NCI-H69 (cell line): ENCODE results near the gene TRABD.

Source experiments
- DNase-seq: peaks from one replicate; lab custom pipeline; 2025; lab: John Stamatoyannopoulos, UW

Gene TRABD

GRCh38 chr22:50189184-50189848 is 3.6 kb downstream of the TRABD start:
- peak; percentile 84 for DNase-seq

- peak; percentile 71 for DNase-seq
These were observed 4.1 kb downstream of the TRABD start for GRCh38 chr22:50189849-50190181.

DNA sequence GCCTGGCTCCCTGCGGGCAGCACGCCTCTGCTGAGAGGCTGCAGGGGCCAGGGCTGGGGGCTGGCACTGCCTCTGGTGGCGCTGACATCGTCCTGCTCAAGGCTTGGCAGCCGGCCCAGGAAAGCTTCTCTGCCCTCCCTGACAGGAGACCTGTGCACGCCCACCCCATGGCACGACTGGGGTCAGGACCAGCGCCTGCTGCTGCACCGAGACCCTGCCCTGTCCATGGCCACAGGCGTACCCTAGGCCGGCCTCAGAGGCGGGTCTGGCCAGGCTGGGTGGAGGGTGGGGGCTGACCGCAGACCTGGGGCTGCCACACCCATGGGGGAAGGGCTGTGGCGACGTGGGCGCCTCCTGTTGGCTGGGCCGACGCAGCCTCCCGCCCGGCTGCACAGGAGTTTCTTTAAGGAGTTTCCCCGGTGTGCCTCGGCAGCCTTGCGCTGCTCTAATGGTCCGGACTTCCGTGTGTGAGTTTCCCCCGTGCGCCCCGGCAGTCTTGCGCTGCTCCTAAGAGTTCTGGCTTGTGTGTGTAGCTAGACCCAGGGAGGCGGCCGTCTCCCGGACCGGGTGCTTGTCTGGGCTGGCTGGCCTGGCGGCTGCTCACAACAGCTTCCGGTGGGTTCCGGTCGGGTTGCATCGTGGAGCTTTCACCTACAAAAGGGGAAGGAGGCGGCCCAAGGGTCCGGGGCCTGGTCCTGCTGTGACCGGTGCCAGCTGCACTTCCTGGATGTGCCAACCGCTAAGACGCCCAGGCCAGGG is 4.6 kb downstream of the TRABD start:
- peak; percentile 71 for DNase-seq

- no peak for DNase-seq
These were observed 5.4 kb downstream of the TRABD start for GRCh38 chr22:50190941-50191741.

- peak; percentile 29 for DNase-seq
These were observed 6.9 kb downstream of the TRABD start for GRCh38 chr22:50192436-50193204.

DNA sequence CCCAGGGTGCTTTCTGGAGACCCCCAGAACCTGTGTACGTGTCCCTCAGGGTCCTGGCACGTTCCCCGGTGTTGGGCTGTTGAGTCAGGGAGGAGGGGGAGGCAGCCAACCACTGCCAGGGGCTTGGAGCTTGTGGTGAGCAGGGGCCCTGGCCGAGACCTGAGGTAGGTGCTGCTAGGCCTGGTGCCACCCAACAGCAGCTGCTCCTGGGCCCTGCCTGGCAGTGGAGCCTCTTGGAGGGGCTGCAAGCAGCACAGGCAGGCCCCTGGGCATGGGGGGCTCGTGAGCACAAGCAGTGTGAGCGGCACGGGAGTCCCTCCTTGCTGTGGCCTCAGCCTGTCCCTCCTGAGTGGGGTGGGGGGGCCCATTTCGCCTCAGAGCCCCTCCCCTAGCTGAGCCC is 7.9 kb downstream of the TRABD start:
- no peak for DNase-seq

DNA sequence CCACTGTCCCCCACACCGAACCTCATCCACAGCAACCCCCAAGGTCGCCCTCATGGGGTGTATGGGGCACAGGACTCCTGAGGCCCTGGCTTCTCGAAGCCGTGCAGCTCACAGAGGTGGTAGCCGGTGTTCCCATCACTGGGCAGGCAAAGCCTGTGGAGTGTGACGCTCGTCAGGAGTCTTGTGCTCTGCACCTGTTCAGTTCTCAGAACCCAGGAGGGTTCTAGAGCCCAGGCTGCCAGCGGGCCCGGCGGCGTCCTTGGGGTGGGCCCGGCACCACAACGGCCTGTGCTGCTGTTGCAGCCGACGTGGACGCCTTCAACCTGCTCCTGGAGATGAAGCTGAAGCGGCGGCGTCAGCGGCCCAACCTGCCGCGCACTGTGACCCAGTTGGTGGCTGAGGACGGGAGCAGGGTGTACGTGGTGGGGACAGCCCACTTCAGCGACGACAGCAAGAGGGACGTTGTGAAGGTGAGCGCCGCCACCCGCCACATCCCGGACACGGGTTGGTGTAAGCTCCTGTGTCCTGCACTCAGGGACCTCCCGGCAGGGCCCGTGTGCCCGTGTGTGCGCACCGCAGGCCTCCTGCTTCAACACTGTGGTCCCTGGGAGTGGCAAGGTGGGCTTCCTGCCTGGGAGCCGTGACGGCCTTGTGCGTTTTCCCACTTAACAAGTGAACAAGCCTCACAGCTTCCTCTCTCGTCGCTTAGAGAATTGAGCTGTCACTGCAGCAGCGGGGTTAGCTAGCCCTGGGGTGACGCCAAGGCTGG is 8.5 kb downstream of the TRABD start:
- DNase-seq: no peak

GRCh38 chr22:50196256-50196655 is 10.5 kb downstream of the TRABD start:
- DNase-seq: no peak

DNA sequence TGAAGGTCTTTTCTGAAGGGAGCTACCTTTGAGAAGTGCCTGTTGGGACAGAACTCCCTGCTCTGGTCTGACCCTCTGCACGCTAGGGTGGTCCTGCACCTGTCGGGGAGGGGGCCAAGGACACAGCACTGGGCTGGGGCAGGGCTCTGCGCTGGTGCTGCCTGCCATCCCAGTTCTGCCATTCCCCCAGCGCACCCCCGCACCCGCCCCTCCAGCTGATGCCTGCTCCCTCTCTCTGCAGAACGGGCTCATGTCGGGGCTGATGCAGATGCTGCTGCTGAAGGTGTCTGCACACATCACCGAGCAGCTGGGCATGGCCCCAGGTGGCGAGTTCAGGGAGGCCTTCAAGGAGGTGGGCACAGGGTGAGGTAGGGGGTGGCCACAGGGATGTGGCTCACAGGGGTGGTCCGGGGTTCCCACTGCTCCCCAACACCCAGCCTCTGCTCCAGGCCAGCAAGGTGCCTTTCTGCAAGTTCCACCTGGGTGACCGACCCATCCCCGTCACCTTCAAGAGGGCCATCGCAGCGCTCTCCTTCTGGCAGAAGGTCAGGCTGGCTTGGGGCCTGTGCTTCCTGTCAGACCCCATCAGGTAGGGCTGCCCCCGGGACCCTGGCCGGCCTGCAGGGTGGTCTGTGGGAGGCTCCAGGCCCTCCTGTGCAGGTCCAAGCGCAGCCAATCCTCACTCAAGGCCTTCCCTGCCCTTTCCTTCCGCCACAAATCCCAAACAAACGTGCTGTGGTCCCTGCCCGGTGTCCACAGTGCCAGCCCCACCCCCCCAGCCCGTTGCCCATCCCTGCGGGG is 11.5 kb downstream of the TRABD start:
- no peak for DNase-seq

- DNase-seq: no peak
These were observed 12.3 kb downstream of the TRABD start for GRCh38 chr22:50197856-50198623.

DNA sequence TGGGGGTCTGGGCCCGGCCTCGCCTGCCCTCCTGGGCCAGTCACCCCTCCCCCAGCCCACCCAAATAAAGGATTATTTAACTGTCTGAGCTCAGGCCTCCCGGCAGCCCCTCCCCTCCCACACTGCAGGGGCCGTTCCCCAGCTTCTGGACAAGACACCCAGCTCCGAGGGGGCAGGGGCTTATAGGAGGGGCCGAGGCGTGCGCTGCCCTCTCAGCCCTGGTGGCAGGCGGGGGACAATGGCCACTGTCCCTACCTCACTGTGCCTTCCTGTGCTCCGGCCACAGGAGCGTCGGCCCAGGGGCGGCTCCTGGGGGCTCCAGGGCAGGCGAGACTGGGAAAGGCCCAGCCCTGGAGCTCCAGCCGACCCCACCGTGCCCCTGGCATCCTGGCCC is 12.9 kb downstream of the TRABD start:
- DNase-seq: no peak

- DNase-seq: no peak
These were observed 13.6 kb downstream of the TRABD start for GRCh38 chr22:50199251-50199721.

DNA sequence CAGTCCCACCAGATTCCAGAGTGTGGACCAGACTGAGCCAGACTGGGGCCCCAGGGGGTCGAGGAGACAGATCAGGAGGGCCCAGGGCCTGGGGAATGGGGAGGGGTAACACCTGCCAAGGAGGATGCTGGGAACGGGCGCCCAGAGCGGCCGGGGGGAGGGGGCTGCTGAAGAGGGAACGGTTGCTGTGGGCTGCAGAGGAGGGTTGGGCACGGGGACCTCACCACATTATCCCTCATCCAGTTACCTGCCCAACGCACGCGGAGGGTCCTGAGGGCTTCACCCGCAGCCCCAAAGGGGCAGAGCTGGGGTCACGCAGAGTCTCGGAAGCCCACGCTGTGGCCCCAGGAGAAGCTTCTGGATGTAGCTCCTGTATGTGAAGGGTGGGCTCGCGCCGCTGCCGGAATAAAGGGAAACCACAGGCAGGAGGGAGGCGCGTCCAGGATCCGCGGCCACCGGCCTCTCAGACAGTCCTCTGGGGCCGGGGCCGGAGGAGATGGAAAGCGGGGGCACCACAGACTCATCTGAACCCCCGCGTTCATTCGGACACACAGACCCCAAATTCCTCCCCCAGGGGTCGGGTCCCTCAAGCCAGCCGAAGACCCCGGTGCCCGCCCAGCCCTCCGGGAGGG is 14.2 kb downstream of the TRABD start:
- peak; percentile 38 for DNase-seq

DNA sequence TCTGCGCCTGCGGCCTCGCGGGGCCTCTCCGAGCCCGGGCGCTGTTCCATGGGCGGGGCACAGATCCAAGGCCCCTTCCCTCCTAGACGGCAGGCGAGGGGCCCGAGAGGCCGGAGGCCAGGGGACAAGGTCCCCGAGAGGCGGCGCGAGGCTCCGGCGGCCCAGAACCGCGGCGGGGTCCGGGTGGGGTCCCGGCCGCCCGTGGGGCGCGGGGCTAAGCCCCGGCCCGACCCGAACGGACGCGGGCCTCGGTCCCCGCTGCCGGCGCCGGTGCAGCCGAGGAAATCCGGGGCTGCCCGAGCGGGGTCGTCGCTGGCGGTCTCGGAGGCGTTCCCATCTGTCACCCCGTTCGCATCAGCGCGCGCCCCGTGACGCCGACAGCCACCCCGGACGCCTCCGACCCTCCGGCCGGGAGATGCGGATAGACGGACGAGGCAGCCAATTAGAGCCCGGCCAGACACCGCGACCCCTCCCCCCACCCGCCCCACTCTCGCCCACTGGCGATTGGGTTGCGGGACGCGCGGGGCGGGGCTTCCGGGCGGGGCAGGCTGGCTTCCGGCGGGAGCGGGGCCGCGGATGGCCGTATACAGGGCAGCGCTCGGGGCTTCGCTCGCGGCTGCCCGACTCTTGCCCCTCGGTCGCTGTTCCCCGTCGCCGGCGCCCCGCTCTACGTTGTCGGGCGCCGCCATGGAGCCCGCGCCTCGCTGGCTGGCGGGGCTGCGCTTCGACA is 14.9 kb downstream of the TRABD start, which contains the start of gene SELENOO:
SELENOO (plus strand) TSS at position 551 of the 730 bp plus-strand sequence; CDS start at position 577, 26 bp downstream.
- DNase-seq: peak; percentile 95

DNA sequence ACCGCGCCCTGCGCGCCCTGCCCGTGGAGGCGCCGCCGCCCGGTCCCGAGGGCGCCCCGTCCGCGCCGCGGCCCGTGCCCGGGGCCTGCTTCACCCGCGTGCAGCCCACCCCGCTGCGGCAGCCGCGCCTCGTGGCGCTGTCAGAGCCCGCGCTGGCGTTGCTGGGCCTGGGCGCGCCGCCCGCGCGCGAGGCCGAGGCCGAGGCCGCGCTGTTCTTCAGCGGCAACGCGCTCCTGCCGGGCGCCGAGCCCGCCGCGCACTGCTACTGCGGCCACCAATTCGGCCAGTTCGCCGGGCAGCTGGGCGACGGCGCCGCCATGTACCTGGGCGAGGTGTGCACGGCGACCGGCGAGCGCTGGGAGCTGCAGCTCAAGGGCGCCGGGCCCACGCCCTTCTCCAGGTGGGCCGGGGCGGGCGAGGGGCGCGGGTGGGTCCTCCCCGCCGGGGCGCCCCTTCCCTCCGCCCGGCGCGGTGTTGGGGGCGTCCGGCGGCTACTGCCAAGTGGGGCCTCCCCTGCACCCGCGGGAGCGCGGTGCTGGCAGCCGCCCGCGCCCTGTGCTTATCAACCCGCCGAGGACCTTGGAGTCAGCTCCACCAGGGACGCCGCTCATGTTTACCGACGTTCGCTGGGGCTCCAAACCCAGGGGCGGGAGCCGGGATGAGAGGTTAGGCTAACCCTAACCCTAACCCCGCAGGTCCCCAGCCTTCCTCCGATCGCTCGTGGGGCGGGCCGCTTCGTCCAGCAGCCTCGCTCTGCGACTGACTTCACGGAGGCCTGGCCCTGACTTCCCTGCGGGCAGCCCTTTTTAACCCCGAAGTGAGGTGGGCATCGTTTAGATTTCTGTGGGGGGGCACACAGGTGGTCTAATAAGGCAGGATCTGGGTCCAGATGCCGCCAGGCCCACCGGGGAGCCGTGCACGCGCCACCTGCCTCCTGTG is 15.7 kb downstream of the TRABD start:
- DNase-seq: peak; percentile 61

DNA sequence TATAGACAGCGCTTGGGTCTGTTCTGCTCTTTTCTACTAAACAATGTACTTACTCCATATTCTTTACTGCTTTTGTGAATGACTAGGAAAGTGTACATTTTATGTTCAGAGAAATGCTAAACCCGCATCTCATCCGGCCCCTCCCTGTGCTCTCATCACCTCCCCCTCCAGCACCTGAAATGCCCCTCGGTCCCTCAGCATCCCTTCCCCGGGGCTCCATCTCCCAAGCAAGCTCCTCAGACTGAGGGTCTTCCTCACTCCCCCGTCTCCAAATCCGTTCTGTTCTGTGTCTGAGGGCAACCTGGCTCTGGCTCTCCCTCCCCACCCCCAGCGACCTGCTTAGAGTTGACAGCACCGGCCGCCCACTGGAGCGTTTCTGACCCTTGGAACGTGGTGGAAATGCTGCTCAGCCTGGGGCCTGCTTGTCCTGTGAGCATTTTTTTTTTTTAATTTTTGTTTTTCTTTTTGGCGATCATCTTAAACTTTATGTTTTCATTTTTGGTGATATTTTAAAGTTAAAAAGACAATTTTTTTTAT is 16.5 kb downstream of the TRABD start:
- no peak for DNase-seq

DNA sequence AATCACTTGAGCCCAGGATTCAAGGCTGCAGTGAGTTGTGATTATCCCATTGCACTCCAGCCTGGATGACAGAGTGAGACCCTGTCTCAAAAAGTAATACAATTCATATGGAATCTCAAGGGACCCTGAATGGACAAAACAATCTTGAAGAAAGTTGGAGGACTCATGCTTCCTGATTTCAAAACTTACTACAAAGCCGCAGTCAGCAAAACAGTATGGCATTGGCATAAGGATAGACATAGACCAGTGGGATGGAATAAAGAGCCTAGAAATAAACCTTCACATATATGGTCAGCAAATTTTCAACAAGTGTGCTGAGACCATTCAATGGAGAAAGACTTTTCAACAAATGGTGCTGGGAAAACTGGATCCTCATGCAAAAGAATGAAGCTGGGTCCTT is 17.6 kb downstream of the TRABD start:
- DNase-seq: no peak
